GM20000 (cell line): ENCODE results near the gene PNCK.

Experiments
- DNase-seq: peaks from one replicate; pipeline ENCODE4 v3.0.0; 2012; ENCODE audit warnings: low spot score
- TF ChIP-seq, protein P1 (sequence below): IDR thresholded peaks from 2 replicates; pipeline ENCODE4 v1.5.1; 2012; ENCODE audit warnings: mild to moderate bottlenecking, control low read depth; ENCODE audit errors: extremely low read depth, missing control alignments

PNCK gene

DNA sequence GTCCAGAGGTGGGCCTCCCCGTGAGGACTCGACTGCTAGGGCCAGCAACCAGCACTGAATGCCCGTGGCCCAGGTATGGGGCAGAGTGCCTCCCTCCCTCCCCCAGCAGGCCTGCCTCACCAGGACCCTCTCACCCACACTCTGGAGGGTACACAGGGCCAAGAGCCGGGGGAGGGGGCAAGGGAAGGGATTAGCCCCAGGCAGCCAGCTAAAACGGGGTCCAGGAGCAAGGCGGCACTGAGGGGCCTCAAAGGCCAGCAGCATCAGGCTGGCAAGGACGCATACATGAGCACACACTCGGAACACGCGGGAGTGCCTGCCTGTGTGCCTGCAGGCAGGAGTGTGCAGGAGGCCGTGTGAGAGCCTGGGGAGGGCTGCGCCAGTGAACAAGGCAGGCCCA, 44.9 kb downstream of the PNCK start:
- TF ChIP-seq, protein P1, sequence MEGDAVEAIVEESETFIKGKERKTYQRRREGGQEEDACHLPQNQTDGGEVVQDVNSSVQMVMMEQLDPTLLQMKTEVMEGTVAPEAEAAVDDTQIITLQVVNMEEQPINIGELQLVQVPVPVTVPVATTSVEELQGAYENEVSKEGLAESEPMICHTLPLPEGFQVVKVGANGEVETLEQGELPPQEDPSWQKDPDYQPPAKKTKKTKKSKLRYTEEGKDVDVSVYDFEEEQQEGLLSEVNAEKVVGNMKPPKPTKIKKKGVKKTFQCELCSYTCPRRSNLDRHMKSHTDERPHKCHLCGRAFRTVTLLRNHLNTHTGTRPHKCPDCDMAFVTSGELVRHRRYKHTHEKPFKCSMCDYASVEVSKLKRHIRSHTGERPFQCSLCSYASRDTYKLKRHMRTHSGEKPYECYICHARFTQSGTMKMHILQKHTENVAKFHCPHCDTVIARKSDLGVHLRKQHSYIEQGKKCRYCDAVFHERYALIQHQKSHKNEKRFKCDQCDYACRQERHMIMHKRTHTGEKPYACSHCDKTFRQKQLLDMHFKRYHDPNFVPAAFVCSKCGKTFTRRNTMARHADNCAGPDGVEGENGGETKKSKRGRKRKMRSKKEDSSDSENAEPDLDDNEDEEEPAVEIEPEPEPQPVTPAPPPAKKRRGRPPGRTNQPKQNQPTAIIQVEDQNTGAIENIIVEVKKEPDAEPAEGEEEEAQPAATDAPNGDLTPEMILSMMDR, result no peak
- no peak for DNase-seq

- TF ChIP-seq, protein P1, result no peak
- DNase-seq, result no peak
Measured at GRCh38 chrX:153628129-153628528, 45.5 kb downstream of the PNCK start.

- no peak for DNase-seq
- TF ChIP-seq, protein P1, result no peak
Measured at GRCh38 chrX:153627675-153628111, 45.9 kb downstream of the PNCK start.

DNA sequence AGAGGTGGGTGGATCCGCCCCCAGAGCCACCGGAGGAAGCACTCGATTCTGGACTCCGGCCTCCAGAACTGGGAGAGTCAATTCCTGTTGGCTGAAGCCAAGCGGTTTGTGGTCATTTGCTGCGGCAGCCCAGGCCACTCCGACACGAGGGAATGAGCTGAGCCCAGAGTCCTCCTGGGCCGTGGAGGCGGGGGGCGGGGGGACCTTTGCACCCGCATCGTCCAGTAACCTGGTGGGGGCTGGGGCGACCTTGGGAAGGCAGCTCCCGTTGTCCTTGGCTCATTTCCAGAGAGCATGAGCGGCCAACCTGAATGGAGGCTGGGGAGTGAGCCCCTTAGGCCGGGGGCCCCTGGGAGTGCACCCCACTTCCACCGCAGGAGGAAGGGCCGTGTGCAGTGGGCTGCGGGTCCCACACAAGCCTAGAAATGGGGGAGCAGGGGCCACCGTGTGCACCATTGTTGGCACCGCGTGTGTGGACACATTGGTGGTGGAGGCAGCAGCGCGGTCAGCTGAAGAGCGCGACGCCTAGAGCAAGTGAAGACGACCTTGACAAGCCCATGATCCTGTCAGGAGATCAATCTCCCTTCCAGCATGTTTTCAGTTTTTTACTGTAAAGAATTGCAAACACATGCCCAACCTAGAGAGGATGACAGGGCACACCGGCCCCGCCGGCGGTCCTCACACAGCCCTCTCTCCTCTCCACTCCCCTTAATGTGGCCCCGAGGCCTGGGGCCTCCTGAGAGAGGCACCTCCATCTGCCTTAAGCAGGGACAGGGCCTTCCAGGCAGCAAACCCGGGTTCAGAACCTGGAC, 46.5 kb downstream of the PNCK start:
- DNase-seq, result no peak
- TF ChIP-seq, protein P1, result no peak

GRCh38 chrX:153626025-153626633, 47.5 kb downstream of the PNCK start:
- TF ChIP-seq, protein P1, result no peak
- no peak for DNase-seq

DNA sequence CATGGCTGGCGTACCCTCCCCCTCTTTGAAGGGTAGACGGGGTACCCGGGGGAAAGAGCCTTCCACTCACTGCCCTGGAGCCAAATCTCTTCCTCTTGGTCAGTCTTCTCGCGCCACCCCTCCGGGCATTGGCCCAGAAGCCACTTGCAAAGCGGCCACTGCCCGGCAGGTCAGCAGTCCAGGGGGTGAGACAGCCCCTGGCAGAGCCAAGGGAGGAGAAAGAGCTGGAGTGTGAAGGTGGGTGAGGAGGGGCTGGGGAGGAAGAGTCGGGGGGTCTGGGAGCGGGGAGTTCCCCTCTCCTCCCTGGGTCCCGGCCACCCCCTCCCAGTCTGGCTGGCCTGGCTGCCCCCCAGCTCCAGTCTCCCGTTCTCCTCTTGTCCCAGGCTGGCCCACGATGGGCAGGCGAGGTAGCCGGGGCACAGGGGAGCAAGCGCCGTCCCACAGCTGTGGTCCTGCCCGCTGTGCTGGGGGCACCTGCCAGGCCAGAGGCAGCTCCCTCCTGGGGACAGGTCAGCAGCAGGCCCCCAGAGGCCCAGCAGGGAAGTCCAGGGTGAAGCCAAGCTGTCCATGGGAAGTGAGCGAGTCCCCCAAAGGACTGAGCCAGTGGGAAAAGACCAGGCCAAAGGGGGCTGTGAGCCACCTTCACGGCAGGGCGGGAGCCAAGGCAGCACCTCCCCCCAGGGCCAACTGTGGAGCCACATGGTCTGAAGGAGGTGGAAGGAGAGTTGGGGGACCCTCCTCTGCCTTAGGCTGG, 48.2 kb downstream of the PNCK start:
- TF ChIP-seq, protein P1, result no peak

More for the DNA sequence above, 48.2 kb downstream of the PNCK start:
- DNase-seq, result no peak
